Mammary epithelial cell (primary cell): Measurements from ENCODE around the gene RCSD1.

Experiments used
- CTCF ChIP-seq, 2 donors: IDR thresholded peaks in 1 of 2; conservative IDR thresholded peaks in 1 of 2; 2 replicates each; pipeline ENCODE4 v1.5.1; 2011 to 2012; ENCODE audit warnings: inconsistent platforms in 2 of 2, low read length in 2 of 2, mild to moderate bottlenecking in 2 of 2, control low read depth in 1 of 2, low read depth in 1 of 2; ENCODE audit not compliant: insufficient read depth in 1 of 2; ENCODE audit errors: extremely low read depth in 1 of 2
- EZH2 ChIP-seq: IDR thresholded peaks from 2 replicates; pipeline ENCODE4 v1.6.1; 2012; ENCODE audit warnings: low read length, inconsistent platforms, borderline replicate concordance

DNA sequence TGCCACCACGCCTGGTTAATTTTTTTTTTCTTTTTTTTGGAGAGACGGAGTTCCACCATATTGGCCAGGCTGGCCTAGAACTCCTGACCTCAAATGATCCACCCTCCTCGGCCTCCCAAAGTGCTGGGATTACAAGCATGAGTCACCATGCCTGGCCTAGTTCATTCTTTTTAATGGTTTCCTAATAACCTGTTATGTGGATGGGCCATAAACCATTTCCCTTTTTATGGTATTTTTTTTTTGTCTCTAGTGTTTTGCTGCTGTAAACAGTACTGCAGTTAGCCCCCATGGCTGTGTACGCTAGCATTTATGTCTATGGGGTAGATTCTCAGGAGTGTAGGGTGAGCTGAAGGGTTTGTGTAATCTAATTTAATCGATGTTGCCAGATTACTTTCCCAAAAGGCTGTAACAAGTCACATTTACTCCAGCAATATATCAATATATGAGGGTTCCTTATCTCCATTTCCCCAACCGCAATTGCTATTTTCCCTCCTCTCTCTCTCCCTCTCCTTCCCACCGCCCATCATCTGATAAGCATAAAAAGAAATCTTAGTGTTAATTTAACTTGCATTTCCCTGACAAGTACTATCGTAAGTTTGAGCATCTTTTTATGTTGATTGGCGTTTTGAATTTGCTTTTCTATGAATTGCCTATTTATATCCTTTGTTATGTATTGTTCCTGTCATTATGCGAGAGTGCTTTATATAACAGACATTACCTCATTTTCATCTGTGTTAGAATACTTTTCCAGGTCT is 28.7 kb downstream of the RCSD1 start:
- TF ChIP-seq CTCF (conservative IDR thresholded peaks at IDR 0.05 in 1 of 2, IDR thresholded peaks at IDR 0.05 in 1 of 2; ENCODE audit: extremely low read depth in 1 of 2, insufficient read depth in 1 of 2, low read depth in 1 of 2, low read length in 2 of 2), result no peak
- no peak for TF ChIP-seq EZH2
